Endothelial cell of umbilical vein (primary cell): Measurements from ENCODE around the gene KPRP. TPM values are rescaled to one million over a fixed set of nuclear protein-coding genes. Genes with fewer than 3 reads are reported as not detected.

Experiments used
- BruUV-seq: library from RNA; stranded (reverse); fragments of 400-500 nt; replicated peaks from 2 replicates; lab custom pipeline; 2021; lab: Mats Ljungman, UMichigan
- CTCF ChIA-PET: fragments of 300-600, 350-600 bp; sonication (Branson Sonifier 250); formaldehyde crosslinking; loops from one replicate; lab custom pipeline; 2021; ENCODE audit warnings: antibody characterized with exemption, inconsistent platforms; lab: Charles Lee
- POLR2A ChIA-PET: fragments of 300-600, 350-600 bp; sonication (Branson Sonifier 250); formaldehyde crosslinking; loops from one replicate; lab custom pipeline; 2021; ENCODE audit warnings: antibody characterized with exemption, inconsistent platforms; lab: Charles Lee
- DNase-seq: peaks from one replicate; pipeline ENCODE4 v3.0.0-alpha.2; 2011; ENCODE audit warnings: low read depth, low spot score
- FAIRE-seq: peaks from 2 replicates; lab custom pipeline; 2011; peaks lifted over from hg19 to GRCh38; lab: Jason Lieb, UNC
- H2AFZ ChIP-seq: 2 replicates; pipeline ENCODE4 v1.6.0; 2012; ENCODE audit warnings: low read depth, low read length, control low read depth, inconsistent platforms
- H3K27ac ChIP-seq: 2 replicates; pipeline ENCODE4 v1.5.1; 2011; ENCODE audit warnings: low read depth, mild to moderate bottlenecking, control low read depth, low read length, moderate library complexity; ENCODE audit not compliant: insufficient read depth
- H3K27me3 ChIP-seq, 2 experiments: 2 replicates each; pipeline versions ENCODE4 v1.6.0 to v1.6.1; 2011; ENCODE audit warnings: low read length in 2 of 2, mixed read lengths in 1 of 2; ENCODE audit not compliant: control insufficient read depth in 2 of 2, insufficient read depth in 2 of 2
- H3K36me3 ChIP-seq, 2 experiments: 2 replicates in 1 of 2; 3 replicates in 1 of 2; pipeline ENCODE4 v1.5.1; 2011; ENCODE audit warnings: low read length in 2 of 2, mild to moderate bottlenecking in 1 of 2, moderate library complexity in 1 of 2; ENCODE audit not compliant: control insufficient read depth in 2 of 2, insufficient read depth in 2 of 2; ENCODE audit errors: extremely low read depth in 1 of 2
- H3K4me1 ChIP-seq: 3 replicates; pipeline ENCODE4 v1.5.1; 2011; ENCODE audit warnings: mild to moderate bottlenecking, low read length; ENCODE audit not compliant: control insufficient read depth, insufficient read depth; ENCODE audit errors: extremely low read depth
- H3K4me2 ChIP-seq: 2 replicates; pipeline ENCODE4 v1.6.1; 2011; ENCODE audit warnings: low read length, control low read depth, mixed read lengths; ENCODE audit not compliant: insufficient read depth
- H3K4me3 ChIP-seq, 3 experiments: fragments of 200-600 bp in 1 of 3; sonication (generic), shearing (Covaris generic) in 1 of 3; replicated peaks in 1 of 3; 2 replicates each; pipeline ENCODE4 v1.5.1; 2011 to 2016; ENCODE audit warnings: control low read depth in 3 of 3, low read length in 3 of 3, mild to moderate bottlenecking in 2 of 3, inconsistent platforms in 1 of 3, low read depth in 1 of 3, moderate library complexity in 1 of 3; ENCODE audit not compliant: insufficient read depth in 1 of 3
- H3K79me2 ChIP-seq: 2 replicates; pipeline ENCODE4 v1.6.0; 2012; ENCODE audit warnings: low read length, inconsistent platforms; ENCODE audit not compliant: control insufficient read depth, insufficient read depth
- H3K9ac ChIP-seq: replicated peaks from 2 replicates; pipeline ENCODE3; 2011; ENCODE audit warnings: low read length, control low read depth; ENCODE audit not compliant: insufficient read depth; ENCODE audit errors: extremely low read depth
- H3K9me1 ChIP-seq: replicated peaks from 3 replicates; pipeline ENCODE4 v1.6.0; 2011; ENCODE audit warnings: mild to moderate bottlenecking, low read length; ENCODE audit not compliant: control insufficient read depth, insufficient read depth; ENCODE audit errors: extremely low read depth
- H3K9me3 ChIP-seq: replicated peaks from 2 replicates; pipeline ENCODE4 v1.5.1; 2012; ENCODE audit warnings: low read length, inconsistent platforms; ENCODE audit not compliant: control insufficient read depth, insufficient read depth
- H4K20me1 ChIP-seq: replicated peaks from 2 replicates; pipeline ENCODE3; 2011; ENCODE audit warnings: mild to moderate bottlenecking, low read length; ENCODE audit not compliant: control insufficient read depth, insufficient read depth; ENCODE audit errors: extremely low read depth
- EZH2 ChIP-seq: IDR thresholded peaks from 2 replicates; pipeline ENCODE4 v1.6.1; 2012; ENCODE audit warnings: borderline replicate concordance, low read depth, mild to moderate bottlenecking, moderate library complexity, low read length, inconsistent platforms; ENCODE audit not compliant: severe bottlenecking
- FOS ChIP-seq: IDR thresholded peaks from 2 replicates; pipeline ENCODE4 v1.6.1; 2011; ENCODE audit warnings: mild to moderate bottlenecking, low read length, moderate library complexity, borderline replicate concordance; ENCODE audit not compliant: insufficient read depth
- JUN ChIP-seq: IDR thresholded peaks from 2 replicates; pipeline ENCODE4 v1.6.1; 2011; ENCODE audit warnings: borderline replicate concordance, low read depth; ENCODE audit not compliant: insufficient read length, insufficient read depth
- POLR2A ChIP-seq: IDR thresholded peaks from 2 replicates; pipeline ENCODE4 v1.6.1; 2012; ENCODE audit warnings: low read depth, mild to moderate bottlenecking, control low read depth, low read length
- POLR2AphosphoS5 ChIP-seq: IDR thresholded peaks from 2 replicates; pipeline ENCODE4 v1.6.1; 2012; ENCODE audit warnings: low read depth, mild to moderate bottlenecking, control low read depth, low read length, moderate library complexity; ENCODE audit not compliant: insufficient read depth
- dilution Hi-C: fragments of 300-500 bp; cut with MboI; formaldehyde crosslinking; loops from one replicate; pipeline ENCODE4 v1.15.0; 2019; ENCODE audit warnings: low sequenced_read_pairs; ENCODE audit not compliant: extremely low pct_ligation_motif_present
- intact Hi-C: fragments of 100-400 bp; cut with micrococcal nuclease; formaldehyde crosslinking; loops from one replicate; pipeline ENCODE4 v1.10.0; 2022
- polyA plus RNA-seq, 4 experiments: library from polyadenylated mRNA; depleted of rRNA in 3 of 4; stranded (reverse) in 3 of 4; unstranded in 1 of 4; fragments of >200 nt; gene quantifications; 2 replicates each; pipeline versions ENCODE4 v1.2.1 to v1.2.3, GENCODE V29; 2011 to 2012; ENCODE audit warnings: missing spikeins in 1 of 4
- total RNA-seq: library from RNA; stranded (reverse); gene quantifications from 2 replicates; pipeline ENCODE4 v1.2.3, GENCODE V29; 2021
- TF ChIP-seq, protein P1 (sequence below): IDR thresholded peaks from 2 replicates; pipeline ENCODE4 v1.6.1; 2011; ENCODE audit not compliant: insufficient read depth, insufficient read length
- TF ChIP-seq, protein P2 (sequence below), 2 donors: IDR thresholded peaks; 1 replicate in 1 of 2; 2 replicates in 1 of 2; pipeline ENCODE4 v1.5.1; 2011; ENCODE audit warnings: low read length in 2 of 2, mild to moderate bottlenecking in 2 of 2, moderate library complexity in 2 of 2, control low read depth in 1 of 2, inconsistent platforms in 1 of 2, low read depth in 1 of 2; ENCODE audit not compliant: insufficient read depth in 1 of 2; ENCODE audit errors: extremely low read depth in 1 of 2

Gene KPRP
- total and polyA plus RNA-seq, 2 donors (not counting 3 experiments of a cell fraction or from before 2014, with no cell fraction given): not detected

- CTCF ChIA-PET: no interaction called here
- dilution Hi-C loops: no loop called here
Measured at GRCh38 chr1:152747831-152748230, 10.0 kb upstream of the KPRP start.

More at GRCh38 chr1:152747831-152748230, 10.0 kb upstream of the KPRP start:
- Histone ChIP-seq H2AFZ (no peak overlapping the region), H3K4me1 (no peaks in the 10 kb centered on the region), H3K9me1 (no peaks in the 10 kb centered on the region), H3K9me3 (no peaks in the 10 kb centered on the region), H4K20me1 (no peaks in the 10 kb centered on the region), H3K4me2 (no peak overlapping the region), H3K79me2 (no peaks in the 10 kb centered on the region), H3K27ac (no peak overlapping the region), H3K4me3 (no peak overlapping the region), H3K9ac (no peak overlapping the region), H3K27me3 (no peaks in the 10 kb centered on the region), H3K36me3 (no peaks in the 10 kb centered on the region)
- no peak for DNase-seq
- TF ChIP-seq FOS: no peak
- no peak for TF ChIP-seq POLR2A
- TF ChIP-seq, protein P1, sequence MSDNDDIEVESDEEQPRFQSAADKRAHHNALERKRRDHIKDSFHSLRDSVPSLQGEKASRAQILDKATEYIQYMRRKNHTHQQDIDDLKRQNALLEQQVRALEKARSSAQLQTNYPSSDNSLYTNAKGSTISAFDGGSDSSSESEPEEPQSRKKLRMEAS: no peak
- no peak for TF ChIP-seq EZH2
- TF ChIP-seq POLR2AphosphoS5: no peak
- no peak for TF ChIP-seq JUN
- TF ChIP-seq, protein P2, sequence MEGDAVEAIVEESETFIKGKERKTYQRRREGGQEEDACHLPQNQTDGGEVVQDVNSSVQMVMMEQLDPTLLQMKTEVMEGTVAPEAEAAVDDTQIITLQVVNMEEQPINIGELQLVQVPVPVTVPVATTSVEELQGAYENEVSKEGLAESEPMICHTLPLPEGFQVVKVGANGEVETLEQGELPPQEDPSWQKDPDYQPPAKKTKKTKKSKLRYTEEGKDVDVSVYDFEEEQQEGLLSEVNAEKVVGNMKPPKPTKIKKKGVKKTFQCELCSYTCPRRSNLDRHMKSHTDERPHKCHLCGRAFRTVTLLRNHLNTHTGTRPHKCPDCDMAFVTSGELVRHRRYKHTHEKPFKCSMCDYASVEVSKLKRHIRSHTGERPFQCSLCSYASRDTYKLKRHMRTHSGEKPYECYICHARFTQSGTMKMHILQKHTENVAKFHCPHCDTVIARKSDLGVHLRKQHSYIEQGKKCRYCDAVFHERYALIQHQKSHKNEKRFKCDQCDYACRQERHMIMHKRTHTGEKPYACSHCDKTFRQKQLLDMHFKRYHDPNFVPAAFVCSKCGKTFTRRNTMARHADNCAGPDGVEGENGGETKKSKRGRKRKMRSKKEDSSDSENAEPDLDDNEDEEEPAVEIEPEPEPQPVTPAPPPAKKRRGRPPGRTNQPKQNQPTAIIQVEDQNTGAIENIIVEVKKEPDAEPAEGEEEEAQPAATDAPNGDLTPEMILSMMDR (IDR thresholded peaks at IDR 0.05; ENCODE audit: extremely low read depth in 1 of 2, insufficient read depth in 1 of 2, low read depth in 1 of 2, low read length in 2 of 2): no peak
- POLR2A ChIA-PET: no interaction called here
- no peak for FAIRE-seq
- no TSS peak for BruUV-seq
- intact Hi-C loops: no loop called here
